ENCODE measurements around the gene PANK4. TPM values are rescaled to one million over a fixed set of nuclear protein-coding genes. Genes with fewer than 3 reads are reported as not detected.

The PANK4 gene
- total and polyA plus RNA-seq, 8 donors: 9.7 to 26.4 (median 11.6) TPM

DNA sequence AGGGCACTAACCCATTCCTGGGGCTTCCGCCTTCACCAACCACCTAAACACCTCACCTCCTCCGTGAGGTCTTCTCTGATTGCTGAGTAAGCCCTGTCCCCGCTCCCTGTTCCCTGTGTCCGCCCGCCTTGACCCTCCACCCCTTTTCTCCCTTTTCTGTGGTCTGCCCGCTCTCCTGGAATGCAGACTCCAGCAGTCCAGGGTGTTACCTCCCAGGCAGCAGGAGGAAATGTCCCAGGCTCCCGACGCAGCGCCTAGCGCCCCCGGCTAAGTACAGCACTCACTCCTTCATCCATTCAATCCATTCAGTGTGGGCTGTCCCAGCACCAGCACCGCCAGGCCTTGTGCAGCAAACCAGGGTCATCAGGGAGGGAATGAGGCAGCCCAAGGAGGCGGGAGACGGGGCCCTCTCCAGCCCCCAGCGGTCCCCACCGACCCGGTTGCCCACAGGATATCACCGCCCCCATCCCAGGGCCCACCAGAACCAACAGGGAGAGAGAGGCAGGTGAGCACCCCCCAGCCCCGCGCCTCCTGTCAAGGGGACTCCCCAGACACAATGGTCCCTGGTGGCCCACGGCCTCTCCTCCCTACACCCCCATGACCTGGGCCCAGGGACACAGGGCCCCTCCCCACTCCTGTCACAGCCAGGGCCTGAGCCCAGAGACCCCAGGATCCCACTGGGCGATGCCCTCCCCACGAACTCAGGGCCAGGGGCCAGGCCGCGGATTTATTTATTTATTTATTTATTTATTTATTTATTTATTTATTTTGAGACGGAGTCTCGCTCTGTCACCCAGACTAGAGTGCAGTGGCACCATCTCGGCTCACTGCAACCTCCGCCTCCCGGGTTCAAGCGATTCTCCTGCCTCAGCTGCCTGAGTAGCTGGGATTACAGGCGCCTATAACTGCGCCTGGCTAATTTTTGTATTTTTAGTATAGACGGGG is 40.0 kb upstream of the PANK4 start:
- H3K36me3 ChIP-seq: no peaks in the 10 kb centered on the region
- FAIRE-seq (no peak), DNase-seq (peak in 3 of 6 donors; percentile 15 to 56 (median 50)), ATAC-seq (peak in 3 of 4 donors; percentile 15 to 33 (median 23))
- no peaks in the 10 kb centered on the region for H3K27me3 ChIP-seq
- no peak overlapping the region for H3K27ac ChIP-seq
- 64 to 77% methylated on average over 29 to 34 of the region's 34 CpGs for WGBS, 2 donors
- no peak overlapping the region for H3K4me3 ChIP-seq
- TF ChIP-seq, protein P1, sequence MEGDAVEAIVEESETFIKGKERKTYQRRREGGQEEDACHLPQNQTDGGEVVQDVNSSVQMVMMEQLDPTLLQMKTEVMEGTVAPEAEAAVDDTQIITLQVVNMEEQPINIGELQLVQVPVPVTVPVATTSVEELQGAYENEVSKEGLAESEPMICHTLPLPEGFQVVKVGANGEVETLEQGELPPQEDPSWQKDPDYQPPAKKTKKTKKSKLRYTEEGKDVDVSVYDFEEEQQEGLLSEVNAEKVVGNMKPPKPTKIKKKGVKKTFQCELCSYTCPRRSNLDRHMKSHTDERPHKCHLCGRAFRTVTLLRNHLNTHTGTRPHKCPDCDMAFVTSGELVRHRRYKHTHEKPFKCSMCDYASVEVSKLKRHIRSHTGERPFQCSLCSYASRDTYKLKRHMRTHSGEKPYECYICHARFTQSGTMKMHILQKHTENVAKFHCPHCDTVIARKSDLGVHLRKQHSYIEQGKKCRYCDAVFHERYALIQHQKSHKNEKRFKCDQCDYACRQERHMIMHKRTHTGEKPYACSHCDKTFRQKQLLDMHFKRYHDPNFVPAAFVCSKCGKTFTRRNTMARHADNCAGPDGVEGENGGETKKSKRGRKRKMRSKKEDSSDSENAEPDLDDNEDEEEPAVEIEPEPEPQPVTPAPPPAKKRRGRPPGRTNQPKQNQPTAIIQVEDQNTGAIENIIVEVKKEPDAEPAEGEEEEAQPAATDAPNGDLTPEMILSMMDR (IDR thresholded peaks at IDR 0.05): no peak
- no peaks in the 10 kb centered on the region for H3K9me3 ChIP-seq
- no peaks in the 10 kb centered on the region for H3K4me1 ChIP-seq
- intact Hi-C loops (cut with DNase I): no loop called here

DNA sequence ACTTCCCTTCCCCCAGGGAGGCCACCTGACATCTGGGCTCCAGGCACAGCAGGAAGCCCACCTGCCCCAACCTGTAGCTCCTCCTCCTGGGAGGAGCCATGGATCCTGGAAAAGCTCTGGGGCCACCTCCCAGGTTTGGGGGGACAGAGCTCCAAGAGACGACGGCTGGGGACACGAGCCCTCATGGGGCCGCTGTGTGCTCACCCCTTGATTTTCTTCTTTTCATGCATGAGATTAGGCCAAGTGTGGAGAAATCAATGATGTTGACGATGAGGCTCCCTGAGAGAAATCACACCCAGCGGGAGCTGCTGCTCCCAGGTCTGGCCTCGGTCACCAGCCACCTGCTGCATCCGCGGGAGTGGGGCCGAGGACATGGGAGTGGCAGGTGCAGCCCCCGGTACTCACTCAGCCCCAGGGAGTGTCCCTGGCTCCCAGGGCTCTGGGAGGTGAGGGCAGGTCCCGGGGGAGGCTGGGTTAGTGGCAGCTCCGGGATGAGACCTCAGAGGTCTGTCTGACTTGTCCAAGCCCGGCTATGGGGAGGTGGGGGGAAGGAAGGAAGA is 38.5 kb upstream of the PANK4 start:
- intact Hi-C loops (cut with DNase I): no loop called here
- Histone ChIP-seq H3K4me1 (no peaks in the 10 kb centered on the region), H3K36me3 (no peaks in the 10 kb centered on the region), H3K27me3 (no peaks in the 10 kb centered on the region), H3K27ac (no peak overlapping the region), H3K4me3 (no peak overlapping the region), H3K9me3 (no peaks in the 10 kb centered on the region)
- TF ChIP-seq, protein P1 (IDR thresholded peaks at IDR 0.05): no peak
- WGBS, 2 donors: 19 to 33% methylated on average over 14 of the region's 14 CpGs
- DNase-seq (peak in 2 of 6 donors; percentile 28 to 53), FAIRE-seq (no peak), ATAC-seq (peak in 1 of 4 donors; percentile 34)

DNA sequence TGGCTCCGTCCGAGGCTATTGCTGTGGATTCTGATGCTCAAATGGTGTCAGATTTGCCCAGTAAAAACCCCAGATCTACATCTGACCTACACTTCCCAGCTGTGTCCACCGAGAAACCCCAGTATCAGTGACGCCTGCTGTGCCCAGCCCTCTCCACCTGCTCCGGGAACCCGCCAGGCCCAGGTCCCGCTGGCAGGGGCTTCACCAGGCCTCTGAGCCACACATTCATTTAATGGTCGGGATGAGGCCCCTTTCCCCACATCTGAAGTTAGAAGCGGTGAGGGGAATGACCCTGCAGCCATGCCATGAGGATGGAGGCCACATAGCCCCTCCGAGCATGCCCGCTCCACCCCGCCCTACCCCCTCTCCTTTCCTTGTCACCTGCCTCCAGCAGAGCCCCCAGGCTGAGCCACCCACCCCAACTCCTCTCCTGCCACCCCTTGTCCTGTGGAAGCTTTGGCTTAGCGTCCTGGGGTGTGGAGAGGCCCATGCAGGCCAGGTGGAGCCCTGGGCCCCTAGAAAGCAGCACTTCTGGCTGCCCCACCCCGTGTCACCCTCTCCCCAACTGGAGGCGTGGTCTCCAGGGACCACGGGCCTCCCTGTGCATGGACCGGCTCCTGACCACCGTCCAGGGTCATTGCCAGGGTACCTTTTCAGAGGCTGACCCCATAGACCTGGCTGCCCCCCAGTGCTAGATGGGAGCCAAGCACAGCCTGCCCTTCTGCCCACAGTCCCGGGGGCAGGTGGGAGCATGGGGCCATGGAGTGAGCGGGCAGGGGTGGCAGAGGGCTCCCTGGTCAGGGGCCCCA is 37.8 kb upstream of the PANK4 start:
- intact Hi-C loops (cut with DNase I): no loop called here
- no peak overlapping the region for H3K4me3 ChIP-seq
- no peak for ATAC-seq
- no peaks in the 10 kb centered on the region for H3K27me3 ChIP-seq
- H3K36me3 ChIP-seq: no peaks in the 10 kb centered on the region
- peak in 2 of 6 donors; percentile 30 to 49 for DNase-seq
- no peak for FAIRE-seq
- no peaks in the 10 kb centered on the region for H3K4me1 ChIP-seq
- no peaks in the 10 kb centered on the region for H3K9me3 ChIP-seq
- no peak overlapping the region for H3K27ac ChIP-seq
- 71 to 81% methylated on average over 19 to 20 of the region's 20 CpGs for WGBS, 2 donors
- TF ChIP-seq, protein P1 (IDR thresholded peaks at IDR 0.05): no peak

DNA sequence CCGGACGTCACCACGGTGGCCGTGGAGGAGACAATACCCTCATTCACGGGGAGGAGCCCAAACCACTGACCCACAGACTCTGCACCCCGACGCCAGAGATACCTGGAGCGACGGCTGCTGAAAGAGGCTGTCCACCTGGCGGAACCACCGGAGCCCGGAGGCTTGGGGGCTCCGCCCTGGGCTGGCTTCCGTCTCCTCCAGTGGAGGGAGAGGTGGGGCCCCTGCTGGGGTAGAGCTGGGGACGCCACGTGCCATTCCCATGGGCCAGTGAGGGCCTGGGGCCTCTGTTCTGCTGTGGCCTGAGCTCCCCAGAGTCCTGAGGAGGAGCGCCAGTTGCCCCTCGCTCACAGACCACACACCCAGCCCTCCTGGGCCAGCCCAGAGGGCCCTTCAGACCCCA is 36.8 kb upstream of the PANK4 start:
- FAIRE-seq: no peak
- H3K27me3 ChIP-seq: no peaks in the 10 kb centered on the region
- no peak overlapping the region for H3K4me3 ChIP-seq
- H3K4me1 ChIP-seq: no peaks in the 10 kb centered on the region
- peak in 2 of 6 donors; percentile 22 to 67 for DNase-seq
- TF ChIP-seq, protein P1 (IDR thresholded peaks at IDR 0.05): no peak
- no peak overlapping the region for H3K27ac ChIP-seq
- WGBS, 2 donors: 88 to 89% methylated on average over 18 of the region's 18 CpGs
- H3K36me3 ChIP-seq: no peaks in the 10 kb centered on the region
- H3K9me3 ChIP-seq: no peaks in the 10 kb centered on the region
- intact Hi-C loops (cut with DNase I): no loop called here
- ATAC-seq: no peak

Data from pancreas (tissue), 10 donors.